H9 (cell line): Measurements from ENCODE around the gene PIK3C2A. TPM values are rescaled to one million over a fixed set of nuclear protein-coding genes. Genes with fewer than 3 reads are reported as not detected.

ENCODE experiments used
- DNase-seq: peaks from one replicate; pipeline ENCODE4 v3.0.0-alpha.2; 2017
- H2AFZ ChIP-seq: one replicate; pipeline ENCODE4 v1.6.1; 2013; ENCODE audit warnings: mild to moderate bottlenecking, low read length, control low read depth, moderate library complexity
- H2AK5ac ChIP-seq: 2 replicates; pipeline ENCODE4 v1.6.1; 2013; ENCODE audit warnings: low read length, control low read depth, mixed read lengths; ENCODE audit not compliant: insufficient read length
- H2BK120ac ChIP-seq: one replicate; pipeline ENCODE4 v1.6.1; 2013; ENCODE audit warnings: low read depth, mild to moderate bottlenecking, low read length, control low read depth, inconsistent platforms; ENCODE audit not compliant: poor library complexity, severe bottlenecking
- H2BK12ac ChIP-seq: 2 replicates; pipeline ENCODE4 v1.6.1; 2013; ENCODE audit warnings: low read length, control low read depth, mixed read lengths, low read depth; ENCODE audit not compliant: insufficient read length
- H2BK15ac ChIP-seq: 2 replicates; pipeline ENCODE4 v1.6.1; 2013; ENCODE audit warnings: low read depth, low read length, control low read depth
- H2BK20ac ChIP-seq: one replicate; pipeline ENCODE4 v1.6.1; 2013; ENCODE audit warnings: low read depth, mild to moderate bottlenecking, low read length, control low read depth, inconsistent platforms; ENCODE audit not compliant: poor library complexity, severe bottlenecking
- H2BK5ac ChIP-seq: 2 replicates; pipeline ENCODE4 v1.6.1; 2013; ENCODE audit warnings: low read length, control low read depth, mixed read lengths; ENCODE audit not compliant: insufficient read length
- H3K14ac ChIP-seq: 2 replicates; pipeline ENCODE4 v1.6.1; 2013; ENCODE audit warnings: low read length, control low read depth; ENCODE audit not compliant: insufficient read depth
- H3K18ac ChIP-seq: 2 replicates; pipeline ENCODE4 v1.6.1; 2013; ENCODE audit warnings: low read depth, mild to moderate bottlenecking, mixed read lengths, low read length, control low read depth; ENCODE audit not compliant: insufficient read length
- H3K23ac ChIP-seq: 2 replicates; pipeline ENCODE4 v1.6.1; 2013; ENCODE audit warnings: low read length, control low read depth, mixed read lengths, low read depth; ENCODE audit not compliant: insufficient read length
- H3K23me2 ChIP-seq: 2 replicates; pipeline ENCODE4 v1.6.1; 2013; ENCODE audit warnings: low read depth, mild to moderate bottlenecking, mixed read lengths, low read length, control low read depth; ENCODE audit not compliant: insufficient read length, poor library complexity, severe bottlenecking
- H3K27ac ChIP-seq: 2 replicates; pipeline ENCODE4 v1.5.1; 2013; ENCODE audit warnings: low read length, control low read depth, mixed read lengths, low read depth; ENCODE audit not compliant: insufficient read length
- H3K27me3 ChIP-seq: 2 replicates; pipeline ENCODE4 v1.6.1; 2013; ENCODE audit warnings: low read length, control low read depth, inconsistent platforms; ENCODE audit not compliant: insufficient read depth
- H3K4ac ChIP-seq: 2 replicates; pipeline ENCODE4 v1.6.1; 2013; ENCODE audit warnings: low read depth, mild to moderate bottlenecking, control low read depth, inconsistent platforms, low read length, moderate library complexity
- H3K4me1 ChIP-seq: 2 replicates; pipeline ENCODE4 v1.6.1; 2013; ENCODE audit warnings: low read length, control low read depth, inconsistent platforms; ENCODE audit not compliant: insufficient read depth
- H3K4me2 ChIP-seq: 2 replicates; pipeline ENCODE4 v1.6.1; 2013; ENCODE audit warnings: low read length, control low read depth, mixed read lengths; ENCODE audit not compliant: insufficient read length, insufficient read depth
- H3K56ac ChIP-seq: 2 replicates; pipeline ENCODE4 v1.6.1; 2013; ENCODE audit warnings: low read depth, mild to moderate bottlenecking, mixed read lengths, low read length, control low read depth; ENCODE audit not compliant: insufficient read length
- H3K79me1 ChIP-seq: 2 replicates; pipeline ENCODE4 v1.6.1; 2013; ENCODE audit warnings: low read depth, mild to moderate bottlenecking, moderate library complexity, low read length, control low read depth, inconsistent platforms; ENCODE audit not compliant: insufficient read depth, poor library complexity, severe bottlenecking
- H3K79me2 ChIP-seq: 2 replicates; pipeline ENCODE4 v1.6.1; 2013; ENCODE audit warnings: low read length, control low read depth, inconsistent platforms; ENCODE audit not compliant: insufficient read depth
- H3K9ac ChIP-seq: 2 replicates; pipeline ENCODE4 v1.6.1; 2013; ENCODE audit warnings: low read length, control low read depth, mixed read lengths; ENCODE audit not compliant: insufficient read length; ENCODE audit errors: extremely low read depth
- H3K9me3 ChIP-seq: one replicate; pipeline ENCODE4 v1.6.1; 2013; ENCODE audit warnings: low read depth, low read length, inconsistent platforms; ENCODE audit not compliant: control insufficient read depth
- H3T11ph ChIP-seq: one replicate; pipeline ENCODE4 v1.6.1; 2013; ENCODE audit warnings: mild to moderate bottlenecking, low read length, control low read depth, inconsistent platforms
- H4K20me1 ChIP-seq: one replicate; pipeline ENCODE4 v1.6.1; 2013; ENCODE audit not compliant: control insufficient read depth, insufficient read length, insufficient read depth
- H4K5ac ChIP-seq: 2 replicates; pipeline ENCODE4 v1.6.1; 2013; ENCODE audit warnings: low read depth, mild to moderate bottlenecking, mixed read lengths, low read length, control low read depth; ENCODE audit not compliant: insufficient read length
- H4K8ac ChIP-seq: replicated peaks from 2 replicates; pipeline ENCODE4 v1.6.1; 2013; ENCODE audit warnings: low read length, control low read depth, mixed read lengths, low read depth; ENCODE audit not compliant: insufficient read length
- H4K91ac ChIP-seq: 2 replicates; pipeline ENCODE4 v1.6.1; 2013; ENCODE audit warnings: low read depth, mild to moderate bottlenecking, moderate library complexity, mixed read lengths, low read length, control low read depth; ENCODE audit not compliant: insufficient read length
- H3K27ac Mint-ChIP-seq, 3 experiments: 2 replicates in 2 of 3; 3 replicates in 1 of 3; pipeline ENCODE4 v1.8.0; 2020 to 2021; ENCODE audit warnings: mixed read lengths in 3 of 3, mild to moderate bottlenecking in 1 of 3, moderate library complexity in 1 of 3
- H3K27me3 Mint-ChIP-seq: 2 replicates; pipeline ENCODE4 v1.8.0; 2021; ENCODE audit warnings: low read depth, mild to moderate bottlenecking, moderate library complexity, mixed read lengths
- H3K36me3 Mint-ChIP-seq, 3 experiments: 2 replicates in 2 of 3; 3 replicates in 1 of 3; pipeline ENCODE4 v1.8.0; 2020 to 2021; ENCODE audit warnings: low read depth in 3 of 3, mixed read lengths in 3 of 3; ENCODE audit not compliant: insufficient read depth in 1 of 3
- H3K4me1 Mint-ChIP-seq, 2 experiments: 2 replicates each; pipeline ENCODE4 v1.8.0; 2020; ENCODE audit warnings: mixed read lengths in 2 of 2
- H3K4me3 Mint-ChIP-seq, 2 experiments: 2 replicates in 1 of 2; 3 replicates in 1 of 2; pipeline ENCODE4 v1.8.0; 2020 to 2021; ENCODE audit warnings: mild to moderate bottlenecking in 2 of 2, mixed read lengths in 2 of 2, moderate library complexity in 1 of 2
- H3K9me3 Mint-ChIP-seq, 2 experiments: 2 replicates in 1 of 2; 3 replicates in 1 of 2; pipeline ENCODE4 v1.8.0; 2020; ENCODE audit warnings: mild to moderate bottlenecking in 2 of 2, mixed read lengths in 2 of 2, moderate library complexity in 1 of 2
- WGBS: extraction: QIAGEN DNeasy Blood & Tissue Kit; methylation state at CpG from one replicate; pipeline ENCODE4 v1.1.7; 2013; ENCODE audit warnings: missing lambda C conversion rate, low lambda C conversion rate, mixed read lengths; ENCODE audit not compliant: insufficient read length; ENCODE audit errors: extremely low coverage; 5-methylcytosine and 5-hydroxymethylcytosine counted together
- total RNA-seq: library from RNA; stranded (reverse); gene quantifications from 2 replicates; pipeline ENCODE4 v1.2.1, GENCODE V29; 2021
- TF ChIP-seq, protein P1 (sequence below): fragments of 200-600 bp; sonication (generic); conservative IDR thresholded peaks from 3 replicates; pipeline ENCODE4 v1.8.0; 2021; ENCODE audit warnings: antibody characterized with exemption, mild to moderate bottlenecking

Gene PIK3C2A
- total RNA-seq, 1 experiment from 2014 or later: 82.6 TPM

DNA sequence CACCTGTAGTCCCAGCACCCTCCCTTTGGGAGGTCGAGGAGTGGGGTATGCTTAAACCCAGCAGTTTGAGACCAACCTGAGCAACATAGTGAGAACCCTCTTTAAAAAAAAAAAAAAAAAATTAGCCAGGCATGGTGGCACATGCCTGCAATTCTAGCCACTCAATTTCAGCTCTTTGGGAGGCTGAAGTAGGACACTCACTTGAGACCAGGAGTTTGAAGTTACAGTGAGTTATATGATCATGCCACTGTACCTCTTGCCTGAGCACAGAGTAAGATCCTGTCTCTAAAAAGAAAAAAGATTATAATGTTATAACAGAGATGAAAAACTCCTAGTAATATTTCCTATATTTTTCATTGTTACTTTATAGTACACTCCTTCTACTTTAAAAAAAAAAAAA, 23.9 kb downstream of the PIK3C2A start:
- Histone ChIP-seq H2AFZ (no peak overlapping the region), H3K4me2 (no peak overlapping the region), H3K9ac (no peak overlapping the region), H3T11ph (no peak overlapping the region), H4K8ac (no peak overlapping the region), H3K4me1 (peaks cover 3% of the 10 kb centered on the region; the same call in 1 of the 2 replicates), H2BK5ac (no peak overlapping the region), H3K9me3 (no peaks in the 10 kb centered on the region), H3K27ac (no peak overlapping the region), H4K5ac (no peak overlapping the region), H3K23ac (no peak overlapping the region), H3K79me2 (peaks cover 17% of the 10 kb centered on the region; the same call in 1 of the 2 replicates), H2BK120ac (no peak overlapping the region), H3K79me1 (peaks cover 8% of the 10 kb centered on the region), H4K20me1 (no peaks in the 10 kb centered on the region), H2BK15ac (no peak overlapping the region), H3K56ac (no peak overlapping the region), H3K23me2 (no peaks in the 10 kb centered on the region), H4K91ac (no peak overlapping the region), H2BK12ac (no peak overlapping the region), H3K14ac (no peak overlapping the region), H3K18ac (no peak overlapping the region), H3K4ac (no peak overlapping the region), H2BK20ac (no peak overlapping the region), H3K27me3 (no peaks in the 10 kb centered on the region), H2AK5ac (no peak overlapping the region)
- TF ChIP-seq, protein P1, sequence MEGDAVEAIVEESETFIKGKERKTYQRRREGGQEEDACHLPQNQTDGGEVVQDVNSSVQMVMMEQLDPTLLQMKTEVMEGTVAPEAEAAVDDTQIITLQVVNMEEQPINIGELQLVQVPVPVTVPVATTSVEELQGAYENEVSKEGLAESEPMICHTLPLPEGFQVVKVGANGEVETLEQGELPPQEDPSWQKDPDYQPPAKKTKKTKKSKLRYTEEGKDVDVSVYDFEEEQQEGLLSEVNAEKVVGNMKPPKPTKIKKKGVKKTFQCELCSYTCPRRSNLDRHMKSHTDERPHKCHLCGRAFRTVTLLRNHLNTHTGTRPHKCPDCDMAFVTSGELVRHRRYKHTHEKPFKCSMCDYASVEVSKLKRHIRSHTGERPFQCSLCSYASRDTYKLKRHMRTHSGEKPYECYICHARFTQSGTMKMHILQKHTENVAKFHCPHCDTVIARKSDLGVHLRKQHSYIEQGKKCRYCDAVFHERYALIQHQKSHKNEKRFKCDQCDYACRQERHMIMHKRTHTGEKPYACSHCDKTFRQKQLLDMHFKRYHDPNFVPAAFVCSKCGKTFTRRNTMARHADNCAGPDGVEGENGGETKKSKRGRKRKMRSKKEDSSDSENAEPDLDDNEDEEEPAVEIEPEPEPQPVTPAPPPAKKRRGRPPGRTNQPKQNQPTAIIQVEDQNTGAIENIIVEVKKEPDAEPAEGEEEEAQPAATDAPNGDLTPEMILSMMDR: no peak
- Mint-ChIP-seq H3K4me1 (peaks cover 14 to 18% of the 10 kb centered on the region in 2 experiments), H3K4me3 (no peak overlapping the region), H3K27ac (no peak overlapping the region), H3K36me3 (peaks cover 2 to 15% (median 10%) of the 10 kb centered on the region in 3 experiments; a peak in 4 of 7 replicates), H3K27me3 (no peaks in the 10 kb centered on the region), H3K9me3 (no peaks in the 10 kb centered on the region)
- DNase-seq: no peak
- WGBS: no CpG with 5 or more reads among the region's 1 CpG
